NCI-H1048 (cell line): ENCODE measurements around the gene GATD1.

Experiments
- DNase-seq: peaks from one replicate; lab custom pipeline; 2025; lab: John Stamatoyannopoulos, UW

The GATD1 gene, protein sequence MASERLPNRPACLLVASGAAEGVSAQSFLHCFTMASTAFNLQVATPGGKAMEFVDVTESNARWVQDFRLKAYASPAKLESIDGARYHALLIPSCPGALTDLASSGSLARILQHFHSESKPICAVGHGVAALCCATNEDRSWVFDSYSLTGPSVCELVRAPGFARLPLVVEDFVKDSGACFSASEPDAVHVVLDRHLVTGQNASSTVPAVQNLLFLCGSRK

DNA sequence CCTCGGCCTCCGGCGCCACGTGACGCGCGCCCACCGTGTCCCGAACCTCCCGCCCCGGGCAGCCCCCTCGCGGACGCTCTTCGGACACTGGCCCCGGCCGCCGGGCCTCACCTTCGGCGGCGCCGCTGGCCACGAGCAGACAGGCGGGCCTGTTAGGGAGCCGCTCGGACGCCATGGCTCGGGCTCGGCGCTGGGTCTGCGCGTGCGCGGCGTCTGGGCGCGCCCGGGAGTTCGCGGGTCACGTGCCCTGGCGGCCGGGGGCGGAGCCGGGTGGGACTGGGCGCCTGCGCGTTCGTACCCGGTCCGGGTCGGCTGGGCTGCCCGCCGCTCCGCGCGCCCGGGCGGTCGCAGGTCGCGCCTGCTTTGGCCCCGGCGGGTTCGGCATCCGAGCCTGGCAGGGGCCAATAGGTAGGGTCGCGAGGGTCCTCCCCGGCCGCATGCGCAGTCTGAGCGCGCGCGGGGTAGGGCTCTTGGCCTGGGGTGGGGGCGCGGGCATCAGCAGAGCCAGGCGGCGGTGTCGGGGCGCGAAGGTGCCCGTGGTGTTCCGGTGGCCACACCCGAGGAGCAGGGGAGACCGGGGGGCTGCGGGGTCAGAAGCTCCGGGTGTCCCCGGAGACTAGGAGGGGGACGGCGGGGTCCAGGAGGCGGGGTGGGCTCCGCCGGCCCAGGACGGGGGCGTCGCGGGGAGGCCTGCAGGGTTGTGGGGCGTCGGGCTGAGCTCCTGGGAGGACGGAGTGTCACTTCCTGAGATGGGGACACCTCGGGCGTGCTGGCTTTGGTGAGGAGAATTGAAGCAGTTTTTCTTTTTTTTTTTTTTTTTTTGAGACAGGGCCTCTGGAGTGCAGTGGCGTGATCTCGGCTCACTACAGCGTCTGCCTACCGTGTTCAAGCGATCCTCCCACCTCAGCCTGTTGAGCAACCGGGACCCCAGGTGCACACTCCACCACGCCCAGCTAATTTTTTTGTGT lies at the start of gene GATD1:
Gene GATD1 (minus strand): TSS at position 200 of the 968 bp plus-strand sequence. CDS start 25 bp downstream, at position 175.
- DNase-seq, result peak; percentile 81

DNA sequence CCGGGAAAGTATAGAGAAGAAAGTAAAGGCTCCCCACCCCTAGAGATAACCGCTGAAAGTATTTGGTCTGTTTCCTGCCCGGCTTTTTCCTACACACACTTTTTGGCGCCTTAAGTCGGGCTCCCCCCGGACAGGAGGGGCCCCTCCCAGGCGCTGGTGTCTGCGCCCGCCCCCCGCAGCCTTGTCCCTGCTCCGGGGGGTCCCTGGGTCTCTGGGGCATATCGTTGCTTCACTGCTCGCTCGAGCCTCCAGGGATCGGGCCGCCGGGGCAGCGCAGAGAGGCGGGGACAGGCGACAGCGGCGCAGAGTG lies 49.5 kb upstream of the GATD1 start:
- DNase-seq, result no peak

DNA sequence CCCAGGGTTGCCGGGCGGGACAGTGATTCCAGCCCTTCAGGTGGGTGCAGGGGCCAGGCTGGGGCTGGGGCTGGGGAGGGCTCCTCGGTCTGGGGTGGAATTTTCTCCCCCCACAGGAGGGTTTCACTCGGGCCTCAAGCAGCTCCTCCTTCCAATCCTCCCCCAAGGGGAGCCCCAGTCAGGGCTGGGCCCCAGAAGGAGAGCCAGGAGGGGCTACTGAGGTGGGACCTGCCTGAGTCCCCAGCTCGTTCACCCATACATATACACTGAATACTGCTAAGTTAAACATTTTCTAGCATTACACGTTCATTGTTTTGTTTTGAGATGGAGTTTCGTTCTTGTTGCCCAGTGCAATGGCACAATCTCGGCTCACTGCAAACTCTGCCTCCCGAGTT lies 48.9 kb upstream of the GATD1 start:
- DNase-seq, result no peak

DNA sequence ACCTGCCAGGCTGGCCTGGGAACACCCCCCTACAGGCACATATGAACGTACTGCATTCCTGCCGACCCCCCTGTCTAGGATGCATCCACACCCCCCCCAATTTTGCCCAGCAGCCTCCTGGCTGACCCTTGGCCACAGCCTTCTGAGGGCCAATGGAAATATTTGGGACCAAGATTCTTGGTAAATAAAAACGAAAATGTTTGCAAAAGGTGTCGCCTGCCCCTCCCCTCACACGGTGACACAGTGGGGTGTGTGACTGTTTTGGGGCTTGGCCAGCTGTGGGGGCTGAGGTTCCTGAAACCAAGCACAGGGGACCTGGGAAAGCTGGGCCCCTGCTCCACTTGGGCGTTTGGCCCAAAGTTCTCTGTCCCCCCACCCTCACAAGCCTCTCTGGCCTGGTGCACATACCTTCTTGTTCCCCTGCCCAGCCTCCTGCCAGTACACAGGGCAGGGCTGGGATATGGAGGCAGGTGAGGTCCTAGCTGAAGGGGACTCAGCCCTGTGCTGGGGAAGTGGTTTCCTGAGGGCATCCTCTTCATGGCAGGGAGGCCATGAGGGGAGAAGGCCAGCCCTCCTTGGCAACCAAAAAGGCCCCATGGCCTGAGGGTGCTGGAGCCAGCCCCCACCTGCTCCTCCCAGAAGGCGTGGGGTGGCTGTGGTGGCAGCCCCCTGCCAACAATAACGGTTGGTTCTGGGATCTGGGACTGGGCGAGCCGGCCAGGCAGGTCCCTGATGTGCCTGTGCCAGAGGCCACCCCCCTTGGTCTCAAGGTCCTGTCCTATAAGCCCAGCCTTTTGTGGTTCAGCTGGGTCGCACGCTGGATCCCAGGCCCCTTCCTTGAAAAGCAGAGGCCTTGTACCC lies 48.3 kb upstream of the GATD1 start:
- DNase-seq, result no peak

DNA sequence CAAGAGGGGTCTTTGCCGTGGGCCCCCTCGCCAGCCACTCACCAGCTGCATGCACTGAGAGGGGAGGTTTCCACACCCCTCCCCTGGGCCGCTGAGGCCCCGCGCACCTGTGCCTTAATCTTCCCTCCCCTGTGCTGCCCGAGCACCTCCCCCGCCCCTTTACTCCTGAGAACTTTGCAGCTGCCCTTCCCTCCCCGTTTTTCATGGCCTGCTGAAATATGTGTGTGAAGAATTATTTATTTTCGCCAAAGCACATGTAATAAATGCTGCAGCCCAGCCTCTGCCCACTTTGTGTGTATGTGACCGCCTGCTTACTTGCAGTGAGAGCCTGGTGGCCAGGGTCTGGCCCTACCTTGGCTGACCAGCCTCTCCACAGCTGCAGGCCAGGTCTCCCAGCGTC lies 47.7 kb upstream of the GATD1 start:
- no peak for DNase-seq

DNA sequence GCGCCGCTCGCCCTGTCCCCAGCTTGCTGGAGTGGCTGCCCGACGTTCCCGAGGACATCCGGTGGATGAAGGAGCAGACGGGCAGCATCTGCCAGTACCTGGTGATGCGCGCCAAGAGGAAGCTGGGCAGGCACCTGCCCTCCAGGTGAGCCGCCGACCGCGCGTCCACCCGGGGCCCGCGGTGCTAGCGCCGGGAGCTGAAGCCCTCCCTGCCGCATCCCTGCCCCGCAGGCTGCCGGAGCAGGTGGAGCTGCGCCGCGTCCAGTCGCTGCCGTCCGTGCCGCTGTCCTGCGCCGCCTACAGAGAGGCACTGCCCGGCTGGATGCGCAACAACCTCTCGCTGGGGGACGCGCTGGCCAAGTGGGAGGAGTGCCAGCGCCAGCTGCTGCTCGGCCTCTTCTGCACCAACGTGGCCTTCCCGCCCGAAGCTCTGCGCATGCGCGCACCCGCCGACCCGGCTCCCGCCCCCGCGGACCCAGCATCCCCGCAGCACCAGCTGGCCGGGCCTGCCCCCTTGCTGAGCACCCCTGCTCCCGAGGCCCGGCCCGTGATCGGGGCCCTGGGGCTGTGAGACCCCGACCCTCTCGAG lies 47.1 kb upstream of the GATD1 start:
- DNase-seq, result no peak

DNA sequence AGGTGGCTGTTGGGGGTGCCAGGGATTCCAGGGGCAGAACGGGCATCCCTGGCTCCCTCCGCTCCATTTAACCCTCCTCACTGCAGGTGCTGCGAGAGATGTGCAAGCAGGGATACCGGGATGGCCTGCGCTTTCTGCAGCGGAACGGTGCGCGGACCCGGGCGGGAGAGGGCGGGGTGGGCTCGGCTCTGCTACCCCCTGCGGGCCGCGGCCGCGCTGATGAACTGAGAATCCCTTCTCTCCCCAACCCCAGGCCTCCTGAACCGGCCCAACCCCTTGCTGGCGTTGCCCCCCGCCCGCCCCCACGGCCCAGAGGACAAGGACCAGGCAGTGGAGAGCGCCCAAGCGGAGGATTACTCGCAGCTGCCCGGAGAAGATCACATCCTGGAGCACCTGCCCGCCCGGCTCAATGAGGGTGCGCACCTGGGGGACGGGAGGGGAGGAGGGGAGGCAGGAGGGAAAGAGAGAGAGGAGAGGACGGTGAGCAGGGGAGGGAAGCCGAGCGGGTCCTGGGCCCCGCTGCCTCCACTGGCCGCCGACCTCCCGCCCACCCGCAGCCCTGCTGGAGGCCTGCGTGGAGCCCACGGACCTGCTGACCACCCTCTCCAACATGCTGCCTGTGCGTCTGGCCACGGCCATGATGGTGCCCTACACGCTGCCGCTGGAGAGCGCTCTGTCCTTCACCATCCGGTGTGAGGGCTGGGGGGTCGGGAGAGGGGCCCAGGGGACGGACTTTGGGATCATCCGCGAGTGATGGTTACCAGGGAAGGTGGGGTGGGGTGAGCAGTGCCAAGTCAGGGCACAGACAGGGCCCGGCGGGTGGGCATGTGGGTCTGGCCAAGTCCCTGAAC lies 46.4 kb upstream of the GATD1 start:
- no peak for DNase-seq

DNA sequence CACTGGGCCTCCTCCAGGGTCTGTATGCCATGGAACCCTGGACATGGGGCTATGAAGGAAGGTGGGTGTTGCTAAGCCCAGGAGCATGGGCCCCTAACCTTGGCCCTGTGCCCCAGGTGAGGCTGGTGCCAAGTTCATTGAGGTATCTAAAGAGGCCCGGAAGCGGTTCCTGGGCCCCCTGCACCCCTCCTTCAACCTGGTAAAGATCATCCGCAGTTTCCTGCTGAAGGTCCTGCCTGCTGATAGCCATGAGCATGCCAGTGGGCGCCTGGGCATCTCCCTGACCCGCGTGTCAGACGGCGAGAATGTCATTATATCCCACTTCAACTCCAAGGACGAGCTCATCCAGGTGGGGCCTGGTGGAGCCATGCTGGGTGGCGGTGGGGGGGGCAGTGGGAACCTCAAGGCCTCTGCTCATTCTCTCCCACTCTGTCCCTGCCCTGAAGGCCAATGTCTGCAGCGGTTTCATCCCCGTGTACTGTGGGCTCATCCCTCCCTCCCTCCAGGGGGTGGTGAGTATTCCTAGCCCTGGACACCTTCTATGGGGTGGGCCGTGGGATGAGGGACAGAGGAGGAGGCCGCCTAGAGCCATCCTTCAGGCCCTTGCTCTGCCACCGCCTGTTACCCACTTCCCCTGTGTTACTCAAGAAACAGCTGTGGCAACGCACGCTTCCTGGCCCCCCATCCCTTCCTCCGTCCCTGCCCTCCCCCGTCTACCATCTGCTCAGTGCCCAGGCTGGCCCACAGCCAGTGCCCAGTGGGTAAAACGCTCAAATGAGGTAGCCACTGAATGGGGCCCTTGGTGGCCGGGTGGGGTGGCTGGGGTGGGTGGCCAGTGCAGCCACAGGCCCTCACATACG lies 44.5 kb upstream of the GATD1 start:
- no peak for DNase-seq

DNA sequence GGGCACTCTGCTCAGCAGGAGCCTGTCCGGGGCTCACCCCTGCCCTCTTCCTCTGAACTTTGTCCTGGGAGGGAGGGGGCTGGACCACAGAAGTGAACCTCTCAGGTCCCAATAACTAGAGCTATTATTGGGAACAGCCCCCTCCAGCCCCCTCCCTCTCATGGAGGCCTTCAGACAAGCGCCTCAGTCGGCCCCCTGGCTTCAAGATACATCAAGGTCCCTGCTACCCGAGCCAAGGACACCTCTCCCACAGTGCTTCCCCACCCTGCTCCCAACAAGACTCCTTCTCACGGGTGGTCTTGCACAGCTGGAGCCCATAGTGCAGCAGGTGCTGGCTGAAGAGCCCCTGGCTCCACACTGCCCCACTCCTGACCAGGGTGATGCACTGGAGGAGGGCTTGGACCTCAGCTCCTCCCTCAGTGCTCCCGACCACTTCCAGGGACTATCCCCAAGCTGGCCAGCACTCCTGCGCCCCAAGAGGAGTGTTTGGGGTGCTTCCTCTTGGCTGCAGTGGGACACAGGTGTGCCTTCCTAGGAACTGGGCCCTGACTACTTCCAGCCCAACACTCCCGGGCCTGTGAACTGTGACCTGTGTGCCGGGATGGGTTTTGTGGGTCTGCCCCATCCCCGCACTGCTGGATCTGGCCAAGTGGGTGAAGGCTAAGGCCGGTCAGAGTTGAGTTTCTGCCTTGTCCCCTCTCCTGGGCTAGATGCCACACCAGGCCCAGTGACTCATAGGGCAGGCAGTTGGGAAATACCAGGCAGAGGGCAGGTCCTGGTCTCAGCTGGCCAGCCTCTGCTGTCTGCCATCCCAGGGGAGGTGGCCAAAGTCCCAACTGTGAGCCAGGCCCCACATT lies 43.6 kb upstream of the GATD1 start:
- no peak for DNase-seq

DNA sequence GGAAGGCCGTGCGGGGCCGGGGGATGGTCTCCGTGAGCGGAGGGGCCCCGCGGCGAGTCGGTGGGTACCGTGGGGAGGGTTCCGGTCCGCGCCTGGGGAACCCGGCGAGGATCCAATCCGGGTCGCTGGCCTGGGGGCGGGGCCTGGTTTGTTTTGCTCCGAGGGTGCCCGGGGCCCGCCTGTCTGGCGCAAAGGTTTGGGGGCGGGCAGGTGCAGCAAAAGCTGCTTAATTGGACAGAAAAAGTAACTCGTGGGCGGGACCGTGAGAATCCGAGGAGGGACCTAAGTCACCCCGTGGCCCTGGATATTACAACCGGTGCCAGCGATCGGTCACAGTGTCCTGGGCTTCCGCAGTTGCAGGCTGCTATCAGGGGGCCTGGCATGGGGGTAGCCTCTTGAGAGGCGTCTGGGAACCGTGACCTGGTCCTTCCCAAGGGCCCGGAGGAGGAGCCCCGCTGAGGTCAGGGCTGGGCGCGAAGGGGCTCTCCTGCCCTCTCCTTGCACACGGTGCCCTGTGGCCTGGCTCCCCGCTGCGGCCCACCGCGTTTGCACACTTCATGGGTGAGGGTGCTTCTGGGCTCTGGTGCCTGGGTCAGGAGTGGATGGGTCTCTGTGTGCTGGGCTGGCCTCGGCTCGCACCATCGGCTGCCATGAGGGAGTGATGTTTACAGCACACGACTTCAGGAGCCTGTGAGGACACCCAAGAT lies 42.8 kb upstream of the GATD1 start:
- peak; percentile 65 for DNase-seq

DNA sequence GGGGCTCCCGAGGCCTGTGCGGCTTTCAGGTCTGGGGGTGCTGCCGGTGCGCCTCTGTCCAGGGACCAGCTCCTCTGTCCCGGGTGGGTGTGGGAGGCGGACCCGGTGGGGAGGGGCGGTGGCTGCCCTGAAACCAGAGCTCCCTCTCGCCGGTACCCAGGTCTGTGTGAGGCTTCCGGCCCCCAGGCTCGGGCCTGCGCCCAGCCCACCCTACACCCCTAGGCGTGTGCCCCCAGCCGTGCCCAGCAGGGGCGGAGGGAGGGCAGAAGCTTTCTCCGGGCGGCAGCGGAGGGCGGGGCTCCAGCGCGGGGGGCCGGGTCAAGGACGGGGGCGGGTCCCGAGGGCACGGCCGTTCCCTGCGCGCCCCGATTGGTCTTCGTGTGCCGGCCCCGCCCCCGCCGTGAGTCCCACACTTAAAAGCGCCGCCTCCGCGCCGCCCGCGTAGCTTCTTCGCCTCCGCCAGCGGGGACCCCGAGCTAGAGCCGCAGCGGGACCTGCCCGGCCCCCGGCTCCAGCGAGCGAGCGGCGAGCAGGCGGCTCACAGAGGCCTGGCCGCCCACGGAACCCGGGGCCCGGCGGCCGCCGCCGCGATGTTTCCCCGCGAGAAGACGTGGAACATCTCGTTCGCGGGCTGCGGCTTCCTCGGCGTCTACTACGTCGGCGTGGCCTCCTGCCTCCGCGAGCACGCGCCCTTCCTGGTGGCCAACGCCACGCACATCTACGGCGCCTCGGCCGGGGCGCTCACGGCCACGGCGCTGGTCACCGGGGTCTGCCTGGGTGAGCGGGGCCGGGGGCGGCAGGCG lies 42.0 kb upstream of the GATD1 start:
- DNase-seq, result peak; percentile 77

DNA sequence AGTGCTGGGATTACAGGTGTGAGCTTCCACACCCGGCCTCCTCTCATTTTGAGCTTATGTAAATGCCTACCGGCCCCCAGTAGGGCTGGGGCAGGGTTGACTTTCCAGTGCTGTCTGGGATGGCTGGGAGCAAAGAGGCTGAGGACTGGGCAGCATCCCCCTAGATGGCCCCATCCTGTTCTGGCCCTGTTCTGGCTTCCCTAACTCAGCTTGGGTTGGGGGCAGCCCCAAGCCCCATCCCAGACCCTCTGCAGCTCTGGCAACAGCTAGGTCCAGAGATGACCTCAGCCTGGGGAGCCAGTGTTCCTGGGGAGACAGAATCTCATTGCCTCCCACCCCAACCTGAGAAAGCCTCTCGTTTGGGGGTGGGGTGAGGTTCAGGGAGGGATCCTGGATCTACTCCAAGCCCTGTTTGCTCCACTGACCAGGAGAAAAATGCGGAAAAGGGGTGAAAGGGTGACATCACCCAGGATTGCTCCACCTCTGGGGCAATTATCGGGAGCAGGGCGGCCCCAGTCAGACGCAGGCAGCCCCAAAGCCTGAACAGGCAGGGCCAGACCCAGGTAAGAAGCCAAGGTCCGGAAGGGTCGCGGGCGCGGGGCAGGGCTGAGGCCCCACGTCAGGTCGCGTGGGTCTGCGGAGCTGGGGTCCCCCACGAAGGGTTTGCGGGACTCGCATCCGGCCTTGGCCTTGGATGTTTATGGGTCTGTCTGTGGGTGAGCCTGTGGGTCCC lies 41.3 kb upstream of the GATD1 start, which contains the start of gene PNPLA2:
Gene PNPLA2 (plus strand): TSS at position 519 of the 733 bp plus-strand sequence. CDS start 805 bp downstream, outside the sequence.
- no peak for DNase-seq

DNA sequence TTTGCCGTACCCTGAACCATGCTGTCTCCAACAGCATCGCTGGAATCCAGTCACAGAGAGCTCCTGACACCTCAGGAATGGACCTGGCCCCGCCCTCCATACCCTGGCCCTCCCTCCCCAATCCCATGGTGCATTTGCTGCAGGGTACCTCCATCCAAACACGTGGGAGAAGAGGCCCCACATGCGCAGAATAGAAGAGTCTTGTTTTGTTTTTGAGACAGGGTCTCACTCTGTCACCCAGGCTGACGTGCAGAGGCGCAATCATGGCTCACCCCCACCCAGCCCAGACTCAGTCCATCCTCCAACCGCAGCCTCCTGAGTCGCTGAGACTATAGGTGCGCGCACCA lies 39.1 kb upstream of the GATD1 start:
- DNase-seq, result no peak

DNA sequence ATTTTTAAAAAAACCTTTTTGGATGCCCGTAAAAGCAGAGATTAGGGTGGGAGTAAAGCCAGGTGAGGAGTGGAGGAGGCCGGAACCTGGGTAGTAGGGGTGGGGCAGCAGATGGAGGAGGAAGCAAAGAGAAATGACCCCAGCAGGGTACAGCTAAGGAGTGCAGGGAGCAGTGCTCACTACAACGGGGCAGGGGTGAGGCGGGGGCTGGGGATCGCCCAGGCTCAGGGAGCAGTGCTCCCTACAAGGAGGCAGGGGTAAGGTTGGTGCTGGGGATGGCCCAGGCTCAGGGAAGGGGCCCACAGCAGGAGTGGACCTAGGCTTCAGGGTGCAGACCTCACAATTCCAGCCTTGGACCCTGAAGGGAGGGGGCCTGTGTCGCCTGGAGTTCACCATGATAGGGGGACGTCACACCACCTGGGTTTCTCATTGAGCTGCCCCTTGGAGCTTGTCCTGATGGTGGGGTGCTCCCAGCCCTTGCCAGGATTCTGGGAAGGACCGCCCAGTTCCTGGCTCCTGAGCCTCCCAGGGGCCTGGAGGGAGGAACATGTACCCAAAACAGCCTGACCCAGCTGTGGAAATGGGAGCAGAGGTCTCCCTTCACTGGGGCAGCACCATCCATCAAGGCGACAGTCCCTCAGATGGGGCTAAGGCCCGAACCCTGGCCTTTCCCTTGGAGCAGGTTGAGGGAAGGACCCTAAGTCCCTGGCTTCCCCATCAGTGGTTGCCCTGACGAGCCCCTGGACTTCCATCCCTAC lies 38.6 kb upstream of the GATD1 start:
- DNase-seq, result no peak

DNA sequence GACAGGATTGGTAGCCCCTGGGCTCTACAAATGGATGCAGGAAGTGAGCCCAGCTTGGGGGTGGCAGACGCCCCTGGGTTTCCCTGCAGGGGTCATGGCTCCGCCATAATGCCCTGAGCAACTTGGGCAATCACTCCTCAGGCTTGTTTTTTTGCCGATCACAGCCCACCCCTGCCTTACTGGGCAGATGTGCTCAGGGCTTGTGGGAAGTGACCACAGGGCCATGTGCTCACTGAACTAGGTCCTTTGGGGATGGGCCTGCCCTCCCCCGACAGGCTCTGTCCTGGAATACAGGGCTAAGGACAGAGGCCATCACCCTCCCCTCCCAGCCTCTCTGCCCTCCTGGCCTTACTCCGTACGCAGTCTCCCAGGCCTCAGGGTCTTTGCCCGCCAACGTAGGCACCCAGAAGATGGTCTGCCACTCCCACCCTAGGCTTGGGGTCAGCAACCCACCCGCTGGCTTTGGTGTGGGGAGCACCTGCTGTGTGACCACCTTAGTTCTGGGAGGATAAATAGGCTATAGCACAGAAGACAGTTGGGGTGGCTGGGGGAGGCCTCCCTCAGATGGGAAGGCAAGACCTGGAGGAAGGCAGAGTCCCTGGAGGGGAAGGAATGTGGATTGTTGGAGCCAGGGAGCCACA lies 36.3 kb upstream of the GATD1 start:
- DNase-seq, result no peak

DNA sequence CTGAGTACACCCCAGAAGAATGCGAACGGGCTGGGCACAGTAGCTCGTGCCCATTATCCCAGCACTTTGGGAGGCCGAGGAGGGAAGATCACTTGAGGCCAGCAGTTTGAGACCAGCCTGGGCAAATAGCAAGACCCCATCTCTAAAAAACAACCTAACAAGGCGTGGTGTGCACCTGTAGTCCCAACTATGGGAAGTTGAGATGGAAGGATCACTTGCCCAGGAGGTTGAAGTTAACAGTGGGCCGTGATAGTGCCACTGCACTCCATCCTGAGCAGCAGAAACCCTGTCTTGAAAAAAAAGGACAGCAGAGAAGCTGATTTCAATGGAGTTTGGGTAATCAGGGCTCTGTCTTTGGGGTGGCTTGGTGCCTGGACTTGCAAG lies 35.8 kb upstream of the GATD1 start:
- DNase-seq, result no peak
